ENCODE measurements around the gene MPV17L.

- TF ChIP-seq CTCF (IDR thresholded peaks at IDR 0.05; ENCODE audit: extremely low read depth in 1 of 2, insufficient read depth in 1 of 2, low read depth in 1 of 2, low read length in 2 of 2) (no peak), JUN (IDR thresholded peaks at IDR 0.05; ENCODE audit: borderline replicate concordance, insufficient read depth, insufficient read length, low read depth) (no peak), POLR2AphosphoS5 (IDR thresholded peaks at IDR 0.05; ENCODE audit: insufficient read depth, low read depth, low read length) (no peak), POLR2A (IDR thresholded peaks at IDR 0.05; ENCODE audit: low read depth, low read length) (no peak), EZH2 (IDR thresholded peaks at IDR 0.05; ENCODE audit: borderline replicate concordance, low read depth, low read length, severe bottlenecking) (no peak), FOS (IDR thresholded peaks at IDR 0.05; ENCODE audit: borderline replicate concordance, insufficient read depth, low read length) (no peak)
- TF ChIP-seq, protein P1, sequence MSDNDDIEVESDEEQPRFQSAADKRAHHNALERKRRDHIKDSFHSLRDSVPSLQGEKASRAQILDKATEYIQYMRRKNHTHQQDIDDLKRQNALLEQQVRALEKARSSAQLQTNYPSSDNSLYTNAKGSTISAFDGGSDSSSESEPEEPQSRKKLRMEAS (IDR thresholded peaks at IDR 0.05; ENCODE audit: insufficient read depth, insufficient read length), result no peak
Measured at GRCh38 chr16:15426796-15427195, 31.2 kb downstream of the MPV17L start.
